ENCODE data around the gene NLRP5.
"Not testable (repeated sequence)": the region's sequence is repeated elsewhere in the genome, so short reads cannot be mapped to it uniquely, and the experiment has no call there.

Gene NLRP5

DNA sequence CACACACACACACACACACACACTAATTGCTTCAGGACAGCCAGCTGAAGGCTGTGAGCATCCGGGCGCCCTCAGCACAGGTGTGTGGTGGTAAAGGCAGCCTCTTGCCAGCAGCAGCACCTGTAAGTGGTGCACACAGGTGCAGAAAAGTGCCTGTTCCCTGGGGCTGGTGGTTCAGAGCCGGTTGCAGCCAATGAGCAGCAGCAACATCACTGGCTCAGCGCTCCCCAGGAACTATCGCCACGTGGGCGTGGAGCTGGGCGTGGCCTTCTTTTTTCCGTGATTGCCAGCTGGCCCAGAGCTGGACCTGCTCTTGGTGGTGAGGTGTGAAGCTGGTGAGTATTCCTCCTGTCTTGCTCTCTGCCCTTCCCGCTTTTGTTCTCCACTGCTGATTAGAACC is at the start of gene NLRP5:
Gene NLRP5, plus strand, starts transcription at position 289 of the 400 bp plus-strand sequence.
- no peak for DNase-seq

DNA sequence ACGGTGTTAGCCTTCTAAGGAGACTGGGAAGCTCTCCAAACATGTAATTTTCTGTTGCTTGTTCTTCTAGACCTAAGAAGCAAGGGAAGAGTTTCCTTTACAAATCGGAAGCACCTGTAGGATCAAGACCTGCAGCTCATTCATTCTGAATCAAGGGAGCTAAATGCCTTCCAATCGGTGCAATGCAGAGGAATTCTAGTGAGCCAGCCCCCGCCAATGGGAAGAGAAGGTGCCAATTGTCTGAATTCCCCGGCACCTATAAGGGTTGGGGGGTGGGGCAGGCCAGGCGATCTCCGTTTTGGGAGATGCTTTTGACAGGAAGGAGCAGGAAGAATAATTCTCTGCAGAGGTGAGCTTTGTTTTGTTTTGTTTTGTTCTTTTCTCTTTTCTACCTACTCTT is 47.4 kb upstream of the NLRP5 start:
- no peak for DNase-seq

DNA sequence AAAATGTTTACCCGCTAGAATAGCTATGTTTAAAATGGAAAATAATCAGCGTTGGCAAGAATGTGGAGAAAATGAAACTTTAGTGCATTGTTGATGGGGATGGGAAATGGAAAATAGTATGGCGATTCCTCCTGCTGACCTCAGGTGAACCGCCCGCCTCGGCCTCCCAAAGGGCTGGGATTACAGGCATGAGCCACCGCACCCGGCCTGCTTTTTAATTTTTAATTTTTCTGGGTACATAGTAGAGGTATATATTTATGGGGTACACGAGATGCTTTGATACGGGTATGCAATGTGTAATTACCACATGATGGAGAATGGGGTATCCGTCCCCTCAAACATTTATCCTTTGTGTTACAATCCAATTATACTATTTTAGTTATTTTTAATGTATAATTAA is 46.3 kb upstream of the NLRP5 start:
- no peak for DNase-seq

GRCh38 chr19:55947532-55947931 is 39.0 kb upstream of the NLRP5 start, which contains the start of gene NLRP8:
Gene NLRP8 (plus strand): TSS chr19:55947832.
- no peak for DNase-seq

GRCh38 chr19:55950566-55950965 is 36.0 kb upstream of the NLRP5 start:
- DNase-seq: not testable (repeated sequence)

DNA sequence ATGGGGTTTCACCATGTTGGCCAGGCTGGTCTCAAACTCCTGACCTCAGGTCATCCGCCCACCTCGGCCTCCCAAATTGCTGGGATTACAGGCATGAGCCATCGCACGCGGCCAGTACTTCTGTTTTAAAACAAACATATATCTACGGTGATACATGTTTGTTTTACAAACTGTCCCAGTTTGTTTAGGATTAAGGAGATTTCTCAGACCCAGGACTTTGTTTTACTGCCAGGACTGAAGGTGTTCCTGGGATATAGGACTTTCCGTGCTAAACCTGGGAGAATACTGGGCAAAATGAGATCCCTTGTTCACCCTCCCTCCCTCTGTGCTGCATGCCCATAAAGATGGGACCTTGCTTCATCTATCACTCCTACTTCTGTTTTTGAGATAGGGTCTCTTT is 30.1 kb upstream of the NLRP5 start:
- no peak for DNase-seq

DNA sequence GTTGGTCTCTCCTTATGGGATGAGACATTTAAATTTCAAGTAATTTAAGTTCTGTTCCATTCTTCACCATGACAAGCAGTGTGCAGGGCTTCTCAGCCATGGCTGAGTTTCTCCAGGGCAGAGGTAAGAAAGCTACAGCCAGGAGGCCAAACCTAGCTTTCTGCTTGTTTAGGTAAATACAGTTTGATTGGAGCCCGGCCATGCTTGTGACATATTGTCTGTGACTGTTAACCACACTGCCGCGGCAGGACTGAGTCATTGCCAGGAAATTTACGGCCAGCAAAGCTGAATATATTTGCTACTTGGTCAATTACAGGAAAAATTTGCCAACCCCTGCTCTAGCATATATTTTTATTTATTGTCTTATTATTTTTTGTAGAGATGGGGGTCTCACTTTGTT is 28.2 kb upstream of the NLRP5 start:
- DNase-seq: no peak

GRCh38 chr19:55959996-55960675 is 26.4 kb upstream of the NLRP5 start:
- DNase-seq: no peak

DNA sequence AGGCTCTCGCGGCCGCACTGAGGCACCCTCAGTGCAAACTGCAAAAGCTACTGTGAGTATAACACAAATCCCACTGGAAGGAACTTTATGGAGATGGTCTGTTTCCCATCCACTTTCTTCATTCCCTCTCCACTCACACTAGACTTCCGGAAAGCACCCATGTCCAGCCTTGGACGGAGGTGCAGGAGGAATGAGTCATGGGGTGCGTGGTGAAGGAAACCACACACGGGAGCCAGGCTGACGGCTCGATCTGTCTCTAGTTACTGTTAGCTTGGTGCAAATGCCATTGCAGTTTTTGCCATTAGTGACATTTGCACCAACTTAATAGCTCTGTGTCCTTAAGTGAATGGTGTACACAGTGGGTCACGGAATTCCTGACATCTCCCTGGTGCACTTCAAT is 24.4 kb upstream of the NLRP5 start:
- DNase-seq: no peak

DNA sequence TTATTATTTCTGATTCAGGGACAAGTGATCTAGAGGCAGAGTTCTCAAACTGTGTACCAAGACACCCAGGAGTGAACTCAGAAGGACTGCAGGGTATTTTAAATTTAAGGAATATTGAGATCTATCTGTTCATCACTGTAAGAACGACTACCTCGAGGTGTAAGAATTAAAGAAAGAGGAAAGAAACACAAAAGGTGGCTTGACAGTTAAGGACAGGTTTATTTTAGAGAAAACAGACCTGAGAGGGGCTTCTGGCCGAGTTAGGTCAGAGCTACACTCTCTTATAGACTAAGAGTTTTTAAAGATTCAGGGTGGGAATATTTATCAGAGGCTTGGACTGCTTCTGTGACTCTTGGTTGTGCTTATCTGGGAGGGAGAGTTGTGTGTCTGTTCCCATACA is 12.6 kb upstream of the NLRP5 start:
- DNase-seq: no peak

GRCh38 chr19:55980415-55980814 is 6.2 kb upstream of the NLRP5 start:
- DNase-seq: no peak

DNA sequence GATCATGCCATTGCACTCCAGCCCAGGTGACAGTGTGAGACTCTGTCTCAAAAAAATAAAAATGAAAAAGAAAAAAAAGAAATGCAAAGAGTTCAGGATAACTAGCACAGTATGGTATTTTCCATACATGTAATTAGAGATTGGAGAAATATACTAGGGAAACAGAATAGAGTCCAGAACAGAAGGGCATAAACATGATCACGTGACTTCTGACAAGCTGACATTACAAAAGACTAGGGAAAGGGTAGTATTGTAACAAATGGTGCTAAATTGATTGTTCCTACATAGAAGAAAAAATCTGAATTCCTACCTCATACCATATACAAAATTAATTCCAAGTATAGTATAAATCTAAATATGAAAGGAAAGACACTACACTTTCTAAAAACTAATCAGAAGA is 1.3 kb upstream of the NLRP5 start:
- DNase-seq: no peak

- no peak for DNase-seq
Observed at GRCh38 chr19:55990831-55991230, 4.3 kb downstream of the NLRP5 start.

DNA sequence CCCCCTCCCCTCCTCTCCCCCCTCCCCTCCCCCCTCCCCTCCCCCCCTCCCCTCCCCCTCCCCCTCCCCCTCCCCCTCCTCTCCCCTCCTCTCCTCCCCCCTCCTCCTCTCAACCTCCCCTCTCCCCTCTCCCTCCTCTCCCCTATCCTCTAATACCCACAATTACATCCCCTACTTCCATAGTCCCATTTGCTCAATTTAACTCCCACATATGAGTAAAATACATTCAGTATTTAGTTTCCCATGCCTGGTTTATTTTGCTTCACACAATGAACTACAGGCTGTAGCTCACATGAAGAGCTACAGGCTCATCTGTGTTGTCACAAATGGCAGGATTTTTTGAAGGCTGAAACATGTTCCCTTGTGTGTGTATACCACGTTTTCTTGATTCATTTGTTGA is 6.9 kb downstream of the NLRP5 start:
- no peak for DNase-seq

- DNase-seq: no peak
Observed at GRCh38 chr19:56014765-56015164, 28.2 kb downstream of the NLRP5 start.

DNA sequence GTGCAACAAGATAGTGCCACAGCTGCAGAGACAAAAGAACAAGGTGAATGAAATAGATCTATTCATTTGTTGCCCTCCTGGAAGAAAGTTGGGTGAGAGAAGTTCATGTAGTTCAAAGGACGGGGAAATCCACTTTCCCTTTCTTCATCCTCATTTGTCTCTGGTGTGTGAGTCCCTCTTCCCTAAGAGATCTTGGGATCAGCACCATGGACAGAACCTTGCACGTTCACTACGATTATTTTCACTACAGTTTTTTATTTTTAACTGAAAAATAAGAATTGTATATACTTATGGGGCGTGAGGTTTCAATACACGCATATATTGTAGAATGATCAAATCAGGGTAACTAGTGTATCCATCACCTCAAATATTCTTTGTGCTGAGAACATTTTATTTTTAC is 29.2 kb downstream of the NLRP5 start:
- DNase-seq: no peak

DNA sequence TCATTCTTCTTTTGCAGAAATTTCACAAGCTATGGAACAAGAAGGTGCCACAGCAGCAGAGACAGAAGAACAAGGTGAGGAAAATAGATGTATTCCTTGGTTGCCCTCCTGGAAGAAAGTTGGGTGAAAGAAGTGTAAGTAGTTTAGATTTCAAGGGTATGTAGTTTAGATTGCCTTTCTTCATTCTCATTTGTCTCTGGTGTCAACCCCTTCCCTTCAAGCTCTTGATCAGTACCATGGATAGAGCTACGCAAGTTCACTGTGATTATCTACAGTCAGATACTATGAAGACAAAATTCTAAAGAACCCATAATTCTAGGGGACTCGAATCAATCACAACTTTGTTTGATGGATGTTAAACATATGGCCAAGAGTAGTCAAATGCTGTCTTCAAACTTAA is 32.8 kb downstream of the NLRP5 start:
- not testable (repeated sequence) for DNase-seq

DNA sequence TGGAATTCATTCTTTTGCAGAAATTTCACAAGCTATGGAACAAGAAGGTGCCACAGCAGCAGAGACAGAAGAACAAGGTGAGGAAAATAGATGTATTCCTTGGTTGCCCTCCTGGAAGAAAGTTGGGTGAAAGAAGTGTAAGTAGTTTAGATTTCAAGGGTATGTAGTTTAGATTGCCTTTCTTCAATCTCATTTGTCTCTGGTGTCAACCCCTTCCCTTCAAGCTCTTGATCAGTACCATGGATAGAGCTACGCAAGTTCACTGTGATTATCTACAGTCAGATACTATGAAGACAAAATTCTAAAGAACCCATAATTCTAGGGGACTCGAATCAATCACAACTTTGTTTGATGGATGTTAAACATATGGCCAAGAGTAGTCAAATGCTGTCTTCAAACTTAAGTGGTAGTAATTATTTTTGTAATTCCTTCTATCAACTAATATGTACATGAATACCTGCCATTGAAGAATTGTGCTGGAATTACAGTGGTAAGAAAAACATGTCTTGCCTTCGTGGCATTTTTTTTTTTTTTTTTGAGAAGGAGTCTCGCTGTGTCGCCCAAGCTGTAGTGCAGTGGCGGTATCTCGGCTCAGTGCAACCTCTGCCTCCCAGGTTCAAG is 33.9 kb downstream of the NLRP5 start:
- DNase-seq: not testable (repeated sequence)

GRCh38 chr19:56026769-56027168 is 40.2 kb downstream of the NLRP5 start:
- DNase-seq: no peak

GRCh38 chr19:56053596-56053995 is 67.0 kb downstream of the NLRP5 start:
- no peak for DNase-seq

DNA sequence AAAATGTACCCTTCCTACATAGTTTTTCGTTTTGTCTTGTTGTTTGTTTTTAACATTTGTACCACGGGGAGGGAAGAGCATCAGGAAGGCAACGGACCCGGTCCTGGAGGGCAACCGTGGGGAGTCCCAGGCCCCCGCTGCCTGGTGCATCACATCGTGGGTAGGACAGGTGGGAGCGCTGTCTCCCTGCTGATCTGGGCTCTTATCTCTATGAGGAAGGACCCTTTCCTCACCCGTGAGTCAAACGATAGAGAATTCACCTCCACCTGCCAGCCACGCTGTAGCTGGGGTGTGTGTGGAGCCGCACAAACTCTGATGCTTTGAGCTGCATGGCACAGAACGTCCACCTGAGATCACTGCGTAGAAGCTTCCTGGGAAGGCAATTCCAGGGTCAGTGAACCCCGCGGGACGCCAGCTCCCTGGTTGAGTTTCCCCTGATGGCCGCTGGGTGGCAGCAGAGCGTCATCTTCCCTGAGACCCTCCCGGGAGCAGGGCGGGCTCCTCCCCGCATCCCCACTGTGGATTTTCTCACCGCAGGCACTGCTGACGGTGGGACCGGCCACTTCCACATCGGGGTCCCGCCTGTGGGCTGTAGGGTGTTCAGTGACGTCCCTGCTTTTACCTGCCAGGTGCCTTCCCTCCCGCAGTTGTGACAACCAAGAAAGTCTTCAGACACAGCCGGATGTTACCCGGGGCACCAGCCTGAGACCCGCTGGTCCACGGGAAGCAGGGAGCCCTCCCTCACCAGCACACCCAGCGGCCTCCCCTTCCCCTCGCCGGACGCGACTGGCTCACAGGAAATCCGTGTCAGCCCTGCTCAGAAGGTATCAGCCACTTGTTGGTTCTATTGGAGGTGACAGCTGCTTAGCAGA is 79.8 kb downstream of the NLRP5 start:
- DNase-seq: peak; percentile 48 to 58

DNA sequence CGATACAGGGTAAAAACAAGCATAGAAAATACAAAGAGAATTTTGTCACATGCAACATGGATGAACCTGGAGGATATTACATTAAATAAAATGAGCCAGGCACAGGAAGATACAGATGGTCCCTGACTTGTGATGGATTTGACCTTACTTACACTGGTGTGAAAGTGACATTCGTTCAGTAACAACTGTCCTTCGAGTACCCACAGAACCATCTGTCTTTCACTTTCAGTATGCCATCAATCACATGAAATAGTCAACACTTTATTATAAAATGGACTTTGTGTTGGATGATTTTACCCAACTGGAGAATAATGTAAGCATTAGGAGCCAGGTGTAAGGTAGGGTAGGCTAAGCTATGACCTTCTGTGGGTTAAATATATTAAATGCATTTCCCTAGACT is 83.1 kb downstream of the NLRP5 start:
- no peak for DNase-seq

- no peak for DNase-seq
Observed at GRCh38 chr19:56071151-56071550, 84.6 kb downstream of the NLRP5 start.

GRCh38 chr19:56076498-56076897 is 89.9 kb downstream of the NLRP5 start:
- DNase-seq: peak; percentile 33 to 38
